Liver (tissue), 9 donors: ENCODE data around the gene TMEM117. TPM values are rescaled to one million over a fixed set of nuclear protein-coding genes. Genes with fewer than 3 reads are reported as not detected.

Source experiments
- DNase-seq: peaks from one replicate; pipeline ENCODE4 v3.0.0-alpha.2; 2017; ENCODE audit warnings: low spot score
- H3K27ac ChIP-seq, 2 donors: one replicate each; pipeline ENCODE4 v1.7.0; 2013; ENCODE audit warnings: inconsistent platforms in 2 of 2, low read length in 2 of 2, control low read depth in 1 of 2, low read depth in 1 of 2, mild to moderate bottlenecking in 1 of 2
- H3K27me3 ChIP-seq, 4 donors: one replicate each; pipeline versions ENCODE4 v1.6.1 to v1.7.0; 2013; ENCODE audit warnings: low read length in 3 of 4, inconsistent platforms in 1 of 4, mild to moderate bottlenecking in 1 of 4, moderate library complexity in 1 of 4; ENCODE audit not compliant: control insufficient read depth in 4 of 4, insufficient read depth in 4 of 4
- H3K36me3 ChIP-seq, 4 donors: one replicate each; pipeline versions ENCODE4 v1.6.1 to v1.7.0; 2013; ENCODE audit warnings: low read length in 3 of 4, mild to moderate bottlenecking in 3 of 4, low read depth in 1 of 4, moderate library complexity in 1 of 4; ENCODE audit not compliant: control insufficient read depth in 4 of 4, insufficient read depth in 3 of 4
- H3K4me1 ChIP-seq, 4 donors: one replicate each; pipeline versions ENCODE4 v1.6.1 to v1.7.0; 2013; ENCODE audit warnings: low read length in 3 of 4, mild to moderate bottlenecking in 3 of 4, moderate library complexity in 1 of 4; ENCODE audit not compliant: control insufficient read depth in 4 of 4, insufficient read depth in 4 of 4
- H3K4me3 ChIP-seq, 3 donors: one replicate each; pipeline versions ENCODE4 v1.6.1 to v1.7.0; 2013; ENCODE audit warnings: low read length in 3 of 3, control low read depth in 1 of 3, low read depth in 1 of 3, mild to moderate bottlenecking in 1 of 3
- H3K9ac ChIP-seq, 2 donors: one replicate each; pipeline ENCODE4 v1.7.0; 2013; ENCODE audit warnings: low read length in 2 of 2, mild to moderate bottlenecking in 2 of 2, moderate library complexity in 2 of 2, control low read depth in 1 of 2, low read depth in 1 of 2
- H3K9me3 ChIP-seq, 4 donors: one replicate each; pipeline versions ENCODE4 v1.6.1 to v1.7.0; 2013; ENCODE audit warnings: low read length in 3 of 4; ENCODE audit not compliant: control insufficient read depth in 4 of 4
- EGR1 ChIP-seq, 2 donors: IDR thresholded peaks; 2 replicates each; pipeline ENCODE4 v1.6.1; 2016 to 2018; ENCODE audit warnings: antibody characterized with exemption in 2 of 2, low read depth in 2 of 2
- FOXA1 ChIP-seq: IDR thresholded peaks from 2 replicates; pipeline ENCODE4 v1.6.1; 2016; ENCODE audit warnings: antibody characterized with exemption
- FOXA2 ChIP-seq: IDR thresholded peaks from 2 replicates; pipeline ENCODE4 v1.6.1; 2016; ENCODE audit warnings: antibody characterized with exemption
- GABPA ChIP-seq, 2 donors: IDR thresholded peaks in 1 of 2; conservative IDR thresholded peaks in 1 of 2; 2 replicates each; pipeline ENCODE4 v1.6.1; 2016; ENCODE audit warnings: antibody characterized with exemption in 2 of 2, mild to moderate bottlenecking in 1 of 2, moderate library complexity in 1 of 2
- HNF4A ChIP-seq, 2 donors: conservative IDR thresholded peaks; 2 replicates each; pipeline ENCODE4 v1.6.1; 2016; ENCODE audit warnings: antibody characterized with exemption in 2 of 2, mild to moderate bottlenecking in 2 of 2
- HNF4G ChIP-seq: IDR thresholded peaks from 2 replicates; pipeline ENCODE4 v1.6.1; 2016; ENCODE audit warnings: antibody characterized with exemption
- JUND ChIP-seq, 2 donors: IDR thresholded peaks; 2 replicates each; pipeline ENCODE4 v1.6.1; 2016; ENCODE audit warnings: antibody characterized with exemption in 2 of 2
- NR2F2 ChIP-seq: IDR thresholded peaks from 2 replicates; pipeline ENCODE4 v1.6.1; 2016; ENCODE audit warnings: antibody characterized with exemption
- RAD21 ChIP-seq, 2 donors: IDR thresholded peaks; 2 replicates each; pipeline ENCODE4 v1.6.1; 2016; ENCODE audit warnings: antibody characterized with exemption in 2 of 2, mild to moderate bottlenecking in 2 of 2
- RXRA ChIP-seq, 2 donors: IDR thresholded peaks; 2 replicates each; pipeline ENCODE4 v1.6.1; 2017 to 2018; ENCODE audit warnings: antibody characterized with exemption in 2 of 2, mild to moderate bottlenecking in 1 of 2
- SP1 ChIP-seq: IDR thresholded peaks from 2 replicates; pipeline ENCODE4 v1.6.1; 2018; ENCODE audit warnings: antibody characterized with exemption, mild to moderate bottlenecking
- TAF1 ChIP-seq: conservative IDR thresholded peaks from 2 replicates; pipeline ENCODE4 v1.6.1; 2016; ENCODE audit warnings: antibody characterized with exemption, mild to moderate bottlenecking
- YY1 ChIP-seq: IDR thresholded peaks from 2 replicates; pipeline ENCODE4 v1.6.1; 2016; ENCODE audit warnings: antibody characterized with exemption, mild to moderate bottlenecking
- WGBS: extraction: QIAGEN DNeasy Blood & Tissue Kit; methylation state at CpG from one replicate; pipeline ENCODE4 v1.1.7; 2013; 5-methylcytosine and 5-hydroxymethylcytosine counted together
- polyA plus RNA-seq, 2 donors: library from polyadenylated mRNA; stranded (reverse) in 1 of 2; unstranded in 1 of 2; fragments of 200-250 nt in 1 of 2; fragments of >200 nt in 1 of 2; fragmentation: Nextera tagmentation in 1 of 2; extraction: Ambion mirVana in 1 of 2; gene quantifications; one replicate each; pipeline versions ENCODE4 v1.2.1 to v1.2.3, GENCODE V29; 2013 to 2015
- total RNA-seq, 2 donors: library from RNA; depleted of rRNA; stranded (reverse); fragments of >200 nt; gene quantifications; one replicate each; pipeline ENCODE4 v1.2.3, GENCODE V29; 2014
- TF ChIP-seq, protein P1 (sequence below): IDR thresholded peaks from 2 replicates; pipeline ENCODE4 v1.6.1; 2016; ENCODE audit warnings: antibody characterized with exemption
- TF ChIP-seq, protein P2 (sequence below): IDR thresholded peaks from 2 replicates; pipeline ENCODE4 v1.6.1; 2016; ENCODE audit warnings: antibody characterized with exemption
- TF ChIP-seq, protein P3 (sequence below): IDR thresholded peaks from 2 replicates; pipeline ENCODE4 v1.6.1; 2016; ENCODE audit warnings: antibody characterized with exemption, mild to moderate bottlenecking
- TF ChIP-seq, protein P4 (sequence below): IDR thresholded peaks from 2 replicates; pipeline ENCODE4 v1.6.1; 2016; ENCODE audit warnings: antibody characterized with exemption
- TF ChIP-seq, protein P5 (sequence below): fragments of 150-350 bp; IDR thresholded peaks from 2 replicates; pipeline ENCODE4 v1.5.1; 2017; ENCODE audit warnings: improper control_type of control experiment, low read depth, low read length; ENCODE audit not compliant: missing input control
- donor health status: healthy.
- donor health status: healthy.
- donor health status: healthy.
- donor health status: healthy.
- donor health status: healthy.

The TMEM117 gene
- total and polyA plus RNA-seq, 4 donors = 2.0 to 5.9 (median 3.9) TPM

DNA sequence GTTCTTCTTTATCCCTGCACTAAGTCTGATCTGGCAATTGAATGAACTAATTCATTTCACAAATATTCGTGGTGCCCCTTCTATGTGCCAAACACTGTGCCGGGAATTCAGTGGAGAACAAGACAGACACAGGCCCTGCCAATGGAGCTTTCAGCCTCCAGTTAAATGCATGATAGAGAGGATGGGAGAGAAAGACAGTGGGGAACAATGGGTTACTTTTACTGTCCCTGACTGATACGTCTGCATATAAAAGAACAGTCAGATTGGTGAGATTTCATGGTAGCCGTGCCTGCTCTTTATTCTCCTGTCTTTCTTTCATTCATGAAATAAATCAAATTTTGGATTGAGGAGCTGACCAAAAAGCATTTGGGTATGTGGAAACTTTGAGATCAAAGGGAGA lies 78.5 kb downstream of the TMEM117 start:
- H3K36me3 ChIP-seq = peaks cover 0 to 2% (median 0%) of the 10 kb centered on the region in 4 donors
- H3K4me3 ChIP-seq = no peak overlapping the region
- H3K9me3 ChIP-seq = no peaks in the 10 kb centered on the region
- no peak for DNase-seq
- H3K27ac ChIP-seq = no peak overlapping the region
- H3K4me1 ChIP-seq = no peaks in the 10 kb centered on the region
- H3K27me3 ChIP-seq = no peaks in the 10 kb centered on the region
- WGBS = 88% methylated on average over 4 of the region's 4 CpGs
- TF ChIP-seq EGR1 (IDR thresholded peaks at IDR 0.05; ENCODE audit: low read depth in 2 of 2) (no peak), FOXA1 (no peak), NR2F2 (no peak), HNF4G (no peak), FOXA2 (no peak), JUND (IDR thresholded peaks at IDR 0.05) (no peak), GABPA (IDR thresholded peaks at IDR 0.05 in 1 of 2, conservative IDR thresholded peaks at IDR 0.05 in 1 of 2) (no peak), HNF4A (conservative IDR thresholded peaks at IDR 0.05) (no peak), RAD21 (IDR thresholded peaks at IDR 0.05) (no peak), SP1 (no peak), RXRA (IDR thresholded peaks at IDR 0.05) (no peak), TAF1 (no peak), YY1 (no peak)
- TF ChIP-seq, protein P1, sequence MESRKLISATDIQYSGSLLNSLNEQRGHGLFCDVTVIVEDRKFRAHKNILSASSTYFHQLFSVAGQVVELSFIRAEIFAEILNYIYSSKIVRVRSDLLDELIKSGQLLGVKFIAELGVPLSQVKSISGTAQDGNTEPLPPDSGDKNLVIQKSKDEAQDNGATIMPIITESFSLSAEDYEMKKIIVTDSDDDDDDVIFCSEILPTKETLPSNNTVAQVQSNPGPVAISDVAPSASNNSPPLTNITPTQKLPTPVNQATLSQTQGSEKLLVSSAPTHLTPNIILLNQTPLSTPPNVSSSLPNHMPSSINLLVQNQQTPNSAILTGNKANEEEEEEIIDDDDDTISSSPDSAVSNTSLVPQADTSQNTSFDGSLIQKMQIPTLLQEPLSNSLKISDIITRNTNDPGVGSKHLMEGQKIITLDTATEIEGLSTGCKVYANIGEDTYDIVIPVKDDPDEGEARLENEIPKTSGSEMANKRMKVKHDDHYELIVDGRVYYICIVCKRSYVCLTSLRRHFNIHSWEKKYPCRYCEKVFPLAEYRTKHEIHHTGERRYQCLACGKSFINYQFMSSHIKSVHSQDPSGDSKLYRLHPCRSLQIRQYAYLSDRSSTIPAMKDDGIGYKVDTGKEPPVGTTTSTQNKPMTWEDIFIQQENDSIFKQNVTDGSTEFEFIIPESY = no peak
- TF ChIP-seq, protein P2, sequence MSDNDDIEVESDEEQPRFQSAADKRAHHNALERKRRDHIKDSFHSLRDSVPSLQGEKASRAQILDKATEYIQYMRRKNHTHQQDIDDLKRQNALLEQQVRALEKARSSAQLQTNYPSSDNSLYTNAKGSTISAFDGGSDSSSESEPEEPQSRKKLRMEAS = no peak
- TF ChIP-seq, protein P3, sequence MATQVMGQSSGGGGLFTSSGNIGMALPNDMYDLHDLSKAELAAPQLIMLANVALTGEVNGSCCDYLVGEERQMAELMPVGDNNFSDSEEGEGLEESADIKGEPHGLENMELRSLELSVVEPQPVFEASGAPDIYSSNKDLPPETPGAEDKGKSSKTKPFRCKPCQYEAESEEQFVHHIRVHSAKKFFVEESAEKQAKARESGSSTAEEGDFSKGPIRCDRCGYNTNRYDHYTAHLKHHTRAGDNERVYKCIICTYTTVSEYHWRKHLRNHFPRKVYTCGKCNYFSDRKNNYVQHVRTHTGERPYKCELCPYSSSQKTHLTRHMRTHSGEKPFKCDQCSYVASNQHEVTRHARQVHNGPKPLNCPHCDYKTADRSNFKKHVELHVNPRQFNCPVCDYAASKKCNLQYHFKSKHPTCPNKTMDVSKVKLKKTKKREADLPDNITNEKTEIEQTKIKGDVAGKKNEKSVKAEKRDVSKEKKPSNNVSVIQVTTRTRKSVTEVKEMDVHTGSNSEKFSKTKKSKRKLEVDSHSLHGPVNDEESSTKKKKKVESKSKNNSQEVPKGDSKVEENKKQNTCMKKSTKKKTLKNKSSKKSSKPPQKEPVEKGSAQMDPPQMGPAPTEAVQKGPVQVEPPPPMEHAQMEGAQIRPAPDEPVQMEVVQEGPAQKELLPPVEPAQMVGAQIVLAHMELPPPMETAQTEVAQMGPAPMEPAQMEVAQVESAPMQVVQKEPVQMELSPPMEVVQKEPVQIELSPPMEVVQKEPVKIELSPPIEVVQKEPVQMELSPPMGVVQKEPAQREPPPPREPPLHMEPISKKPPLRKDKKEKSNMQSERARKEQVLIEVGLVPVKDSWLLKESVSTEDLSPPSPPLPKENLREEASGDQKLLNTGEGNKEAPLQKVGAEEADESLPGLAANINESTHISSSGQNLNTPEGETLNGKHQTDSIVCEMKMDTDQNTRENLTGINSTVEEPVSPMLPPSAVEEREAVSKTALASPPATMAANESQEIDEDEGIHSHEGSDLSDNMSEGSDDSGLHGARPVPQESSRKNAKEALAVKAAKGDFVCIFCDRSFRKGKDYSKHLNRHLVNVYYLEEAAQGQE = no peak
- TF ChIP-seq, protein P4, sequence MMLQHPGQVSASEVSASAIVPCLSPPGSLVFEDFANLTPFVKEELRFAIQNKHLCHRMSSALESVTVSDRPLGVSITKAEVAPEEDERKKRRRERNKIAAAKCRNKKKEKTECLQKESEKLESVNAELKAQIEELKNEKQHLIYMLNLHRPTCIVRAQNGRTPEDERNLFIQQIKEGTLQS = no peak
- TF ChIP-seq, protein P5, sequence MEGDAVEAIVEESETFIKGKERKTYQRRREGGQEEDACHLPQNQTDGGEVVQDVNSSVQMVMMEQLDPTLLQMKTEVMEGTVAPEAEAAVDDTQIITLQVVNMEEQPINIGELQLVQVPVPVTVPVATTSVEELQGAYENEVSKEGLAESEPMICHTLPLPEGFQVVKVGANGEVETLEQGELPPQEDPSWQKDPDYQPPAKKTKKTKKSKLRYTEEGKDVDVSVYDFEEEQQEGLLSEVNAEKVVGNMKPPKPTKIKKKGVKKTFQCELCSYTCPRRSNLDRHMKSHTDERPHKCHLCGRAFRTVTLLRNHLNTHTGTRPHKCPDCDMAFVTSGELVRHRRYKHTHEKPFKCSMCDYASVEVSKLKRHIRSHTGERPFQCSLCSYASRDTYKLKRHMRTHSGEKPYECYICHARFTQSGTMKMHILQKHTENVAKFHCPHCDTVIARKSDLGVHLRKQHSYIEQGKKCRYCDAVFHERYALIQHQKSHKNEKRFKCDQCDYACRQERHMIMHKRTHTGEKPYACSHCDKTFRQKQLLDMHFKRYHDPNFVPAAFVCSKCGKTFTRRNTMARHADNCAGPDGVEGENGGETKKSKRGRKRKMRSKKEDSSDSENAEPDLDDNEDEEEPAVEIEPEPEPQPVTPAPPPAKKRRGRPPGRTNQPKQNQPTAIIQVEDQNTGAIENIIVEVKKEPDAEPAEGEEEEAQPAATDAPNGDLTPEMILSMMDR = no peak
- H3K9ac ChIP-seq = no peak overlapping the region
